ENCODE results near the gene LHX6.

DNA sequence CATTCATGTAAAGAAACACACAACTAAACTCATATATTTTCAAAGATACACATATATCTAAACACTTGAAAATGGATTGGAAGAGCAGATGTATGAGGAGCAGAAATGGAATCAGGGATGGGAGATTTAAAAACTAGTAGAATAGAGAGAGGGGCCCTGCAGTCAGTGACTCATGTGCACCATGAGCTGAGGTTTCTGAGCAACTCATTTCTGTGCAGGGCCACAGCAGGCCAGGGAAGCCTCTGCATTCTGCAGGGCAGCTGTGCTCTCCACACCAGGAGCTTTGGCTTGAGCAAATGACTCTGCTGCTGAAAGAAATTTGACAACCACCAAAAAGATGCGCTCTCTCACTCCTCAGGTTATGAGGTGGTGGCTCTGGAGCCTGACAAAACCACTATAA is 27.1 kb downstream of the LHX6 start:
- TF ChIP-seq CTCF (IDR thresholded peaks at IDR 0.05) (no peak), POLR2A (IDR thresholded peaks at IDR 0.05) (no peak)
